GF-D8 (cell line): ENCODE measurements around the gene RNF11.

Experiments
- DNase-seq: peaks from one replicate; lab custom pipeline; 2025; lab: John Stamatoyannopoulos, UW

The RNF11 gene

DNA sequence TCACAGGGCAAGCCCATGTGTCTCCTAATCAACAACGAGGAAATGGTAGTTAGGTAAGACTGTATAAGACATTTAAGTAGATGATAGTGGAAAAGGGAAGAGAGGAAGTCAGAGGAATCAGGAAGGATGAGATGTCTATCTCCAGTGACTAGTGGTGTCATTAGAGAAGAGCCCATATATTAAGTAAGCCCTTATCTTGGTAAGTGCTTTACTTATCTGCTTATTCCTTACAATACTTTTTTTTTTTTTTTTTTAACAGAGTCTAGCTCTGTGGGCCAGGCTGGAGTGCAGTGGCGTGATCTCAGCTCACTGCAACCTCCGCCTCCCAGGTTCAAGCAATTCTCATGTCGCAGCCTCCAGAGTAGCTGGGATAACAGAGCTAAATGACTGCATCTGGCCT is 29.5 kb downstream of the RNF11 start:
- DNase-seq = peak; percentile 63

DNA sequence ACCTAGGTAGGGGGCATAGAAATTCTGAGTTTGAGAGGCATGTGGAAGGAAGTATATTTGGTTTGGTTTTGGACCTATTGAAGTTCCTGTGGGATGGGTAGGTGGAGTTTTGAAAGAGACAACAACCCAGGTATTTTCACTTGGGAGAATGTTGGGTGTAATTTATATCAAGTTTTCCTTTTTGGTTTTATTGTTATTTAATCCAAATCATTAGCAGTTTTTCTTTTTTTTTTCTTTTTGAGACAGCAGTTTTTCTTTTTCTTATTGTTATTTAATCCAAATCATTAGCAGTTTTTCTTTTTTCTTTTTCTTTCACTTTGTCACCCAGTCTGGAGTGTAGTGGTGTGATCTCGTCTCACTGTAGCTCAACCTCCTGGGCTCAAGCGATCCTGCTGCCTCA is 30.1 kb downstream of the RNF11 start:
- DNase-seq = no peak

DNA sequence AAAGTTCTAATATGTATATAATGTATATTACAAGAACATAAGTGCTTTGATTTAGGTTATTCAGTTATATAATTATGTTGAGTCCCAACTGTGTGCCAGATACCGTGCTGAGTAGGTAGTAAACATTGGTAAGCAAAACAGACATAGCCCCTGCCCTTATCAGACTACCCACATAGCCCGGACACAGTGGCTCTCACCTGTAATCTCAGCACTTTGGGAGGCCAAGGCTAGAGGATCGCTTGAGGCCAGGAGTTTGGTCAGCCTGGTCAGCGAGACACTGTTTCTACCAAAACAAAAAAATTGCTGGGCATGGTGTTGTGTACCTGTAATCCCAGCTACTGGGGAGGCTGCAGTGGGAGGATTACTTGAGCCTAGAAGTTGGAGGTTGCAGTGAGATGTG is 30.7 kb downstream of the RNF11 start:
- no peak for DNase-seq

DNA sequence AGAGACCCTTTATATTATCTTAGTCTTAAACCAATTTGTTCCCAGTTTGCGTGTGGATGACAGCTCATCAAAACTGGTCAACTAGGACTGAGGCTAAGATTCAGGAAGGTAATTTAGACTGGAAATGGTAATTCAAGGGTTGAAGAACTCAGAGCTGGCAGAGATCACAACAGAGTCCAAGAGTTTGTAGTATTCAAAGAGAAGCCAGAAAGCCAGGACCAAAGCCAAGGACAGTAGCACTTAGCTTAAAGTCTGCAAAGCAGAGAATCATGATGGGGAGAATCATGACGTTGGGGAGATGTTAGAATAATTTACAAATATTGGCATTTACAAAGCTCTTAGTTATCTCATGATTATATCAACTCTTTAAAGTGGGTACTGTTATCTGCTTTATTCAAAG is 32.6 kb downstream of the RNF11 start:
- no peak for DNase-seq

DNA sequence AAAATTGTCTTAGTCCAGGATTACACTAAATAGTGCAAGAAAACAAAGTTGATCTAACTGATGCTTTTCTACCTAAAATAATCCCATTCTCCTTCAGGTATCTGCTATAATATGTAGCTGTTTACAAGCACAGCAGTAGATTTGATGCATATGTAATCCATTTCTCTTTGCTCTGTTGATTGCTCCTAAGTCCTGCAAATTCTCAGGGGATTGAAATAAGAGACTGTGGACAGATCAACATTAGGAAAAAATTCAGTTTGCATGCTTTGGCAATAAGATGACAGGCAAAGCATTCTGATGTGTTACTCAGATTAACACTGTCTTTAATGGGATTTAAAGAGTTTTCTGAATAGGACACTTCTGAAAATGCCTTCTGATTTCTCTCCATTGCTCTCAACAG is 34.7 kb downstream of the RNF11 start:
- DNase-seq = no peak

DNA sequence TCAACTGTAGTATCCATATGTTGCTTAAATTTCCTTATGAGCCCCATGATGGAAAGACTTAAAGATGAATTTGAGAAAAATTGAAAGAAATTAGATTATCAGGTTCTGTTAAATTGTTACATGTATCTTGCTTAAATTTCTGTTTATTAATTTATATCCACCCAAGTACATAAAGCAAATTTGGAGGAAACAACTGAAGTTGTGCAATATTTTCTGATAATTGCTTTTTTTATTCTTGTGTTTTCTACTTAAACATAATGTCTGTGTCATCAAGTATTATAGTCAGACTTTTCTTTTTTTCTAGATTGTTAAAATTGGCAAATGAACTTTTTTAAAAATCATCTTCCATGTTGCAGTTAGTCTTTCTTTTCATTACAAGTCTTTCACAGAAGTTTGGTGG is 36.8 kb downstream of the RNF11 start:
- no peak for DNase-seq

DNA sequence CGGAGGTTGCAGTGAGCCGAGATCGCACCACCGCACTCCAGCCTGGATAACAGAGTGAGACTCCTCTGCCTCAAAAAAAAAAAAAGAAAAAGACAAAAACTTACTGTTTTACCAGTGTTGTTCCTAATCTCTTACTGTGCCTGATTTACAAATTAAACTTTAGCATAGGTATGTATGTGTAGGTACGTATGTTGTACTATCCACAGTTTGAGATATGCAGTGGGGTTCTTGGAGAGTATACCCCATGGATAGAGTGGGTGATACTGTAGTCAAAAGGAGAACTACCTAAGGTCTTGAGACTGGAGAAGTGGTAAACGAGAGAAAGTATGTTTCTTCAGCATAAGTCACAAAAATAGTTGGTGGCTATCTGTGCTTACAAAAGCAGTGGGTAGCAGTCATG is 38.6 kb downstream of the RNF11 start:
- DNase-seq = no peak

DNA sequence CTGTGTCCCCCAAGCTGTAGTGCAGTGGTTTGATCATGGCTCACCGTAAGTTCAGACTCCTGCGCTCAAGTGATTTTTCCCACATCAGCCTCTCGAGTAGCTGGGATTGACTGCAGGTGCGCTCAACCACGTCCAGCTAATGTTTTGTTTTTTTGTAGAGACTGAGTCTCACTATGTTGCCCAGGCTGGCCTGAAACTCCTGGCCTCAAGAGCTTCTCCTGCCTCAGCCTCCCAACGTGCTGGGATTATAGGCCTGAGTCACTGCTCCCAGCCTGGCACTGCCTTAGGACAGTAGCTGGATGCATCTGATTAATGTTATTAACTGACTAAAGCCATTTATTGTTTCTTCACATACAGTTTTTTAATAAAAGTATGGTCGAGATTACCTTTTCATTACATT is 40.2 kb downstream of the RNF11 start:
- DNase-seq = no peak

DNA sequence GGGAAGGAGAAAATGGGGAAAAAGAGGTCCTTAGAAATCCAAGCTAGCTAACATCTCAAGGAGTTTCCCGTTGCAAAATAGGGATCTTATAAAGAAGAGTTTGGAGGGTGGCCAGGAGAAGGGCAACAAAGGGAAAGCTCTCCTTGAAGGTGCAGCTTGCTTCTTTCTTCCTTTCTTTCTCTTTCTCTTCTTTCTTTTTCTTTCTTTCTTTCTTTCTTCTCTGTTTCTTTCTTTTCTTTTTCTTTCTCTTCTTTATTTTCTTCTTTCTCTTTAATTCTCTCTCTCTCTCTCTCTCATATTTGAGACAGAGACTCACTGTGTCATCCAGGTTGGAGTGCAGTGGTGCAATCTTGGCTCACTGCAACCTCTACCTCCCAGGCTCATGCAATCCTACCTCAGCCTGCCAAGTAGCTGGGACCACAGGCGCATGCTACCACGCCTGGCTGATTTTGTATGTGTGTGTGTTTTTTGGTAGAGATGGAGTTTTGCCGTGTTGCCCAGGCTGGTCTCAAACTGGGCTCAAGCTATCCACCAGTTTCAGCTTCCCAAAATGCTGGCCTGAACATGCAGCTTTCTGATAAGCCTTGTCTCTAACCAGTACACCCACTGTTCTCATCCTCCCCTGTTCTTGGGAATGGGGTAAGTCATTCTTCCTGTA is 44.4 kb downstream of the RNF11 start:
- no peak for DNase-seq

DNA sequence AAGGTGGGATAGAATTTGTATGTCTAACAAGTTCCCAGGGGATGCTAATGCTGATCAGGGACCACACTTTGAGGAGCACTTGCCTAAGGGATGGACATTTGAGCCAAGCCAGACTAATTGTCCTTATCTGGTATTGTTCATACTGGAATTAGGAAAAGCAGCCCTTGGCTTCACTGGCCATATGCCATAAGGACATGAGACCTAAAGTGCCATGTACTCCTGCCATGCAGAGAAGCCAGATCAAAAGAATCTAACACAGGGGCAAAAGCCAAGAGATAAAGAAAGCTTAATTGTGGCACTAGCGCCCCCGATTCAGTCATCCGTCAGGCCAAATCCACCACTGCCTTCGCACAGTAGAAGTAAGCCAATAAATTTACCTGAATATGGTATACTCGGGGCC is 45.7 kb downstream of the RNF11 start:
- no peak for DNase-seq

DNA sequence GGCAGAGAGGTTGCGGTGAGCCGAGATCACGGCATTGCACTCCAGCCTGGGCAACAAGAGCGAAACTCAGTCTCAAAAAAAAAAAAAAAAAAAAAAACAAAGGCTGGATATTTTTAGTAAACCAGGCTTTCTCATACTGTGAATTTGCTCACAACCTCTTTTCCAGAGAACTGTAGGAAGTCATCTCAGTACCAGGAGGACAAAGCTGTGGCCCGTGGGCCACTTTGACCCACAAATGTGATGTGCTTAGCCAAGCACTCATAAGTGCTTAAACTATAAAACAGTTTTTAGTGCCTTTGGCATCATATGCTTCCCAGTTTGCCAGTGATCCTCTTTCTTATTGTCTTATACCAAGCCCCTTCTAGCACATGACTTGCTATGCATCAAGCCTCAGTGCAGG is 46.5 kb downstream of the RNF11 start:
- DNase-seq = no peak

DNA sequence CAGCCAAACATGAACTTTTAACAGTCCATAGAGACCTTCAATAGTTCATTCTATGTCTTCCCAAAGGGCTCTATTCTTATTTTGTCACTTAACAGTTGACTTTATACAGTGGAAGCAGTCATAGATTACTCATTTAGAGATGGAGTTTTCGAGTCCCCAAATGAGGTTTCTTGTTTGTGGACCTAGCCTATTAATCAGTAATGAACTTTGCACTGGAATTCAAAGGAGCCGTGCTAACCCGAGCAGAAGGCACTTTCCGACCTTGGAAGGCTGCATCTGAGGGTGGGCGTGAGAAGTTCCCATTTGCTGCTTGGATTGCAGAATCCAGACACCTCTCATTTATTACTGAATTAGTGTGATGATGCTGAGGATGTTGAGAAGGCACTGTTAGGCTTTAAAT is 47.9 kb downstream of the RNF11 start:
- no peak for DNase-seq

DNA sequence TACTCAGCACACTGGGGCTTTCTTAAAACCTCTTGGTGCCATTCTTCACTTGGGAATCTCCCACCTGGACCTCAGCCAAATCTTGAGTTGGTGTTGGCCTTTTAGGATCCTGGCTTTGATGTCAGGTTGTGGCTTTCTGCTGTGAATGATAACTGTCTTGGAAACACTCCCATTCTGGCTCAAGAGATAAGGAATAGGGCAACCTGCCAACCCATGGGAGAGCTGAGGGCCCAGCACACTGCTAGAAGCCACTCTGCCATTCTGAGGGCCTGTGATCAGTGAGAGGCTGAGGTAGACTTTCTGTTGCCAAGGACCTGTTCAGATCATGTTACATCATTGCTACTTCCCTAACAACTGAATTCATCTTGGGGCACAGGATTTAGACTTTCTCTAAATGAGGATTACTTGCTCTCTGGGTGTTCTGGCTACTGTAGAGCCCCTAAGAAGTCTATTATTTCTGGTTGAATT is 48.4 kb downstream of the RNF11 start:
- DNase-seq = peak; percentile 18

DNA sequence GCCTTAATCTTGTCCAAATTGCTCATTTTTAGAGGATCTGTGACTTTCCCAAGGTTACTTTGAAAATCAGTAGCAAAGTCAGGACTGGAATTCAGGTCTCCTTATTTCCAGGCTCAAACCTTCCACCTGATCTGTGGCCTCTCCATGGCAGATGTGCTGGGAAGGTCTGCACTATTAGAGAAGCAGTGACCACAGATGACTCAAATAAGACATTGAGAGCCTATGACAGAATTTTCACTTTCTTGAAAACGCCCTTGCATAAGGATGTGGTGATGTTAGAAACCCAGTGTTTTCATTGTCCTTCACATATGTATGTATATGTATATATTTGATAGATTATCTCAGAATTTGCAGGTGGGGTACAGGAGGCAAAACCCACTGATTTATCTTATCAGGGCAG is 49.0 kb downstream of the RNF11 start:
- DNase-seq = no peak

DNA sequence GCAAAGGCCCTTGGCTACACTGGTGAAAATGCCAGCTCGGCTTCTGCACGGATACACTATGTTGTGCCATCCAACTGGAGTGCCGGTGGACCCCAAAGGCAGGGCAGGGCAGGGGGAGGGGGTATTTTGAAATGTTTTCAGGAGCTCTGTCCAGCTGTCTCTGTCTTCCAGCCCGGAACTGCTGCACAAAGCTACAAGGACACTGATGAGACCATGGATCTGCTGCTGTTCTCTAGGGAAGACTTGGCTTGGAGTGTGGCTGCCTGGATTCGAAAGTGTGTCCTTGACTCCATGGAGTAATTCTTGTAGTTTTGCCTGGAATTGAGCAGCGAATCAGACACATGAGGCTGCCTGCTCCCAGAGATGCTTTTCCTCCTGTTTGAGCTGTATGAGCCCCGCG is 51.9 kb downstream of the RNF11 start:
- DNase-seq = no peak

DNA sequence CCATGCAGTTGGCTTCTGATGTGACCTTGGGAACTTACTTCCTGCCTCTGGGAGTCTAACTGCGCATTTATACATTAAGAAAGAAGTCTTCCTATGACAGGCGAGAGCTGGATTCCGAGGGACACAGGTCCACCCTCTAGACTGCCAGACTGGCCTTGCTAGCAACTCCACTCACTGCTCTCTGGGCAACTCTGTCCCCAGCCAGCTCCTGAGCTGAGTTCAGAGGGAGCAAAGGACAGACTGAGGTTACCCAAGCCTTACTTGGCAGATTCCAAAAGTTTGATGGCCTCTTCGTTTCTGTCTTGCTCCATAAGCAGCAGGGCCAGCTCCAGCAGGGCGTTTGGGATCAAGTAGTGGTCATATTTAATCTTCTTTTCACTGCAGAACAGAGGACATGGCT is 52.5 kb downstream of the RNF11 start:
- no peak for DNase-seq

DNA sequence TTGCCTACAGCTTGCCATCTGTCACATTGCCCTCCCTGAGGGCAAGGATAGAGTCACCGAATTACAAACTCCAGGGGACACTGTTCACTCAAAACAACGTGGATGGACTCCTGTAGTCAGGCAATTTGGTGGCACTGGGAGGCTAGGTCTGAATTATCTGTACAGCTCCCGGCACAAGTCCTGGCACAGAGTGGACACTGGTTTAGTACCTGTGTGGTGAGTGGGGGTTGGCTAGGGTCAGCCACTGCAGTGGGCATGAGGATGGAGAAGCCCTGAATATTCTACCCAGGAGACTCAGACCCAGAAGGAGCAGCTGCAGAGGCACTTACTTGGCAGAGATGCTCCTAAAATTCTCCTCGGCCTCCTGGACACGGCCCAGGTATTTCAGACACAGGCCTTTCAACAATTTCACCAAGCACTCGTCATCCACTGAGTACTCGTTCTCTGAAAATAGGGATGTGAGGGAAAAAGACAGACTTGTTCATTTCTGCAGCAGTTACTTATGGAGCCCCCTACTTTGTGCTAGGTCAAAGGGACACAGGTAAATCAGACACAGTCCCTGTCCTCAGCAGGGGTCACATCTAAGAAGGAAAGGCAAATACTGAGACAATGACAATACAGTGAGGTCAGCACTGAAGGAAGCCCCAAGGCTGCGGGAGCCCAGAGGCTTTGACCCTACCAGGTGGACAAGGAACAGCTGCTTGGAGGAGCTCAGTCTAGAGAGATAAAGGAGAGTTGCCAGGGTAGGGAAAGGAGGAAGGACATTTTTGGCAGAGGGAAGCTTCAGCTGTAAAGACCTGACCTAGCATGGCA is 53.8 kb downstream of the RNF11 start:
- DNase-seq = no peak

DNA sequence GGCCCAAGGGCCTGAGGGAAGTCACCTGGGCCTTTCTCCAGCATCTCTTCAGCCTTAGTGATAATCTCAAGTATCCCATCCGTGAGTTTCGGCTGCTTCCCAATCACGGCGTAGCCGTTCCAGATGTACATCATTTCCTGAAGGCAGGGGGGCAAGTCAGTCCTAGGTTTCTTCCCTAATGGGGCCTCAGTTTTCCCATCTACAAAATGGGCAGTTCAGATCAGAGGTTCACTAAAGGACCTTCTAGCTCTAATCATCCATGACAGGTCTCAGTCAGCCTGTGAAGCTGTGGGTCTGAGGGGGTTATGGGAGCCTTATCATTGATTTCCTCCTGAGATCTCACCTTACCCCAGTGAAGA is 54.4 kb downstream of the RNF11 start:
- no peak for DNase-seq

DNA sequence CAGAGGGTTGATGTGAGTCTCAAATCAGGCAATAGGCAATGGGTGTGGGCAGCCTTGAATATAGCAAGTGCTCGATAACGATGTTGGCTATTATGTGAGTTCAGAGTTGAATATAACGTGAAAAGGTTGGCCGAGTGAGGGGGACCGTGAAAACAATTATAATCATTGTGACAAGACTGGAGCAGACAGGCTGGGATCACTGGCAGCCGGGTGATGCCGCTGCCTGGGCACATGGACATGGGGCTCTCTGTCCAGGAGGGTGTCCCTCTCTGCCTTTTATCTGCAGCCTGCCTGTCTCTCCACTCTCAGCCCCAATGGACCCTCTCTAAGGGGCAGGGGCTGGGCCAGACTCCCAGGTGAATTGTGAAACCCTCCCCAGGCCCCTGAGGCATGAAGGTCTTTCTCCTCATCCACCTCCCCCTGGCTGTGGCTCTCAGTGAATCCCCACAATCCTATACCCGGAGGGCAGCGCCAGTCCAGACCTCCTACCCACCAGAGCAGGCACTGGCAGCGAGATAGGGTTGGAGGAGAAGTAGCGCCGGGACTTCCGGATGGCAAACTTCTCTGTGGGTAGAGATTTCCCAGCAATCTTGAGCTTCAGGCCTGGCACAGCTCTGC is 57.9 kb downstream of the RNF11 start:
- no peak for DNase-seq

DNA sequence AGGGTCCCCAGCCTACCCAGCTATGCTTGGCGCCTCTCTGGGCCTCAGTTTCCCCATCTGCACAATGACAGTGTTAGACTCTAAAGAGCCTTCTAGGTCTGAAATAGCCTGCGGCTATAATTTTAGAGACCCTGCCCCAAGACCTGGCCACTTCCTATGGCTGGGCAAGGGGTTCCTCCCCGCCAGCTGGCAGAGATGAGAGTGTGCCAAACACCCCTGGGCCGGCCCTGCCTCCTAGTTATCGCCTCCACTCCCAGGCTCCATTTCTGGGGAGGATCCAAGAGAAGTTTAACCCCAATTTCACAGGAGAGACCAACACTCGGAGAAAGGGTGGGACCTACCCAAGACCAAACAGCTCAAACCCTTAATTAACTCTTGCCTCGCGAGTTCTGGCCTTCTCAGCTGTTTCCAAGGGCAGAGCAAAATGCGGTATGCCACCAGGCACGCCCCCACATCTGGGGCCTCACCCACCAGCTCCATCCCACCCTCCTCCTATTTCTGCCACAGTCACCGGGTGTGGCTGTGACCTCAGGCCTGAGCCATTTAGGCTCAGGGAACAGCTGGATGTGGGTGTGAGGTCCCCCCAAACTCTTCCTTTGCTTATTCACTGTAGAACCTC is 58.6 kb downstream of the RNF11 start:
- DNase-seq = no peak

DNA sequence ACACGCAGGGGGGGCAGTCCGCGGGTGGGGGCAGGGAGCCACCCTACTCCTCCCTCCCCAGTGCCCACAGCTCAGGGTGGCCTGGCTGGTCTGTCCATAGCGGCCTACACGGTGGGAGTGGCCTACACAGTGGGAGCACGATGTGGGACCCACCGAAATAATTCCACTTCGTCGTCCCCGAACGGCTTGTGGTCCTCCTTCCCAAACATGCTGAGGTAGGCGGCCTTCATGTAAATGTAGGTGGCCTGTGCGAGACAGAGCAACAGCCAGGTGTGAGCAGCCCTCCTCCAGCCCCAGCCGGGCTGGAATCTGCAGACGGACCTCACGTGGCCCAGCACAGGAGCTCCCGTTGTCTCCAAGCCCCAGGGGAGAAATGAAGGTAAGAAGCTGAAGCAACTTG is 59.9 kb downstream of the RNF11 start:
- DNase-seq = no peak

DNA sequence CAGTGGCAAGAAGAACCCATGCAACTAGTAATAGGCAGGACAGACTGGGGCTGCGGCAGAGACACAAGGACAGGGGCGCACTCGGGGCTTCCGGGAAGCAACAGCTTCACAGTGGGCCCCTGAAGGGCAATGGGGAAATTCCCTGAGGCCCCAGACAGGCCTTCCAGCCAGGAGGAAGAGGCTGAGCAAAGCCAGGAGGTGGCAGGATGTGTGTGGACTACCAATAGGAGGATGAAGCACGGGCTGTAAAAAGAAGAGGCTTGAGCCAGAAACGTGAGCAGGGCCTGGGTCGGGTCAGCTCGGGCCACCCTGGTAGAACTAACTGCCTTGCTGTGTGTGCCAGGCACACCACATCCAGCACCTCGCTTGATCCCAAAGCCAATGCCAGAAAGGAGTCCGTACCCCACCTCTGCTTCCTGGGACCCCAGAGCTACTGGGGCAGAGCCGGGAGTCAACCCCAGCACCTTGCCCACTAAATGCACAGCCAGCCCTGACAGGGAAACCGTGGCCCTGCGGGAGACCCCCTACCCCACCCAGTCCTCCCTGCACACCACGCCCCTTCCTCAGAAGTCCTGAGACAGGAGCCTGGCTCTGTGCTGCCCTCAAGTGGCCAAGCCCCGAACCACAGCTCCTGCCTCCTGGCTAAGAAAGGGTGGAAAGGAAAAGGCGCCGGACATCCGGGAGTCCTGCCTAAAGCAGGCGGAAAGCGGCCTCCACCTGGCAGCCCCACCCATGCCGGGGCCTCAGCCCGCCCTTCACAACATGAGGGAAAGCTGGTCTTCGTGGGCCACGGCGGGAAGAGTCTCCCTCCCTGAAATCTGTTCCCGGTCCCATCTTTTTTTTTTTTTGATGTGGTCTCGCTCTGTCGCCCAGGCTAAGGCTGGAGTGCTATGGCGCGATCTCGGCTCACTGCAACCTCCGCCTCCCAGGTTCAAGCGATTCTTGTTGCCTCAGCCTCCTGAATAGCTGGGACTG is 60.6 kb downstream of the RNF11 start:
- no peak for DNase-seq
